Left ventricle myocardium inferior (tissue), 1 donor: ENCODE results near the gene HMGCL. TPM values are rescaled to one million over a fixed set of nuclear protein-coding genes. Genes with fewer than 3 reads are reported as not detected.
A peak's percentile ranks its signal among the peaks of the same experiment; 100 is the strongest.
"Not testable (repeated sequence)": the region's sequence is repeated elsewhere in the genome, so short reads cannot be mapped to it uniquely, and the experiment has no call there.

Source experiments
- DNase-seq: peaks from one replicate; pipeline ENCODE4 v3.0.0-alpha.2; 2020
- H3K27ac ChIP-seq: fragments of 200-600 bp; replicated peaks from 2 replicates; pipeline ENCODE4 v1.8.0; 2021
- H3K27me3 ChIP-seq: fragments of 200-600 bp; 2 replicates; pipeline ENCODE4 v1.8.0; 2021; ENCODE audit warnings: low read depth
- H3K36me3 ChIP-seq: fragments of 200-600 bp; 2 replicates; pipeline ENCODE4 v1.8.0; 2021
- H3K4me1 ChIP-seq: fragments of 200-600 bp; 2 replicates; pipeline ENCODE4 v1.8.0; 2021
- H3K4me3 ChIP-seq: fragments of 200-600 bp; 2 replicates; pipeline ENCODE4 v1.8.0; 2021; ENCODE audit warnings: mild to moderate bottlenecking, moderate library complexity
- H3K9me3 ChIP-seq: fragments of 200-600 bp; replicated peaks from 2 replicates; pipeline ENCODE4 v1.8.0; 2021
- CTCF ChIP-seq: fragments of 200-600 bp; IDR thresholded peaks from 2 replicates; pipeline ENCODE4 v1.8.0; 2021; ENCODE audit warnings: antibody characterized with exemption, mild to moderate bottlenecking, borderline replicate concordance
- intact Hi-C: fragments of 100-400 bp; cut with micrococcal nuclease; formaldehyde crosslinking; loops from one replicate; pipeline ENCODE4 v1.11.0; 2022
- total RNA-seq: library from RNA; stranded (reverse); fragmentation: NEBNext Ultra II Directional; extraction: Animal tissue kit (Norgen Biotek cat#: 25700); gene quantifications from one replicate; pipeline ENCODE4 v1.2.1, GENCODE V29; 2021
- donor health status: DM: no; HTN: yes; CAD: no; lungs with severe emphysema.

The HMGCL gene
- total RNA-seq, 1 donor from 2014 or later = 31.9 TPM

GRCh38 chr1:23787701-23788100 is 37.5 kb downstream of the HMGCL start:
- H3K36me3 ChIP-seq = peaks cover 54% of the 10 kb centered on the region
- intact Hi-C loops = no loop called here
- no peak for DNase-seq
- no peaks in the 10 kb centered on the region for H3K27me3 ChIP-seq
- no peak overlapping the region for H3K4me3 ChIP-seq
- peaks cover 25% of the 10 kb centered on the region for H3K4me1 ChIP-seq
- no peak for TF ChIP-seq CTCF
- H3K9me3 ChIP-seq = no peaks in the 10 kb centered on the region
- no peak overlapping the region for H3K27ac ChIP-seq

- peaks cover 5% of the 10 kb centered on the region for H3K4me1 ChIP-seq
- H3K36me3 ChIP-seq = peaks cover 82% of the 10 kb centered on the region
- no peak overlapping the region for H3K27ac ChIP-seq
Measured at GRCh38 chr1:23784846-23785245, 40.4 kb downstream of the HMGCL start.

GRCh38 chr1:23783141-23783540 is 42.1 kb downstream of the HMGCL start:
- intact Hi-C loops, DNase-seq, H3K4me3 ChIP-seq, H3K9me3 ChIP-seq, H3K27ac ChIP-seq, H3K27me3 ChIP-seq: not testable (repeated sequence)
- Histone ChIP-seq H3K36me3 (peaks cover 74% of the 10 kb centered on the region), H3K4me1 (peaks cover 21% of the 10 kb centered on the region)

More at GRCh38 chr1:23784846-23785245, 40.4 kb downstream of the HMGCL start:
- no peak for TF ChIP-seq CTCF
- no peaks in the 10 kb centered on the region for H3K27me3 ChIP-seq
- no peaks in the 10 kb centered on the region for H3K9me3 ChIP-seq
- no peak for DNase-seq
- no peak overlapping the region for H3K4me3 ChIP-seq
- intact Hi-C loops = no loop called here

GRCh38 chr1:23779826-23780371 is 45.3 kb downstream of the HMGCL start:
- peaks cover 43% of the 10 kb centered on the region for H3K36me3 ChIP-seq
- H3K9me3 ChIP-seq = no peaks in the 10 kb centered on the region
- intact Hi-C loops = no loop called here
- H3K27me3 ChIP-seq = no peaks in the 10 kb centered on the region
- no peak overlapping the region for H3K27ac ChIP-seq
- no peak overlapping the region for H3K4me3 ChIP-seq
- peaks cover 50% of the 10 kb centered on the region for H3K4me1 ChIP-seq
- no peak for DNase-seq
- TF ChIP-seq CTCF = no peak

GRCh38 chr1:23777979-23778814 is 47.0 kb downstream of the HMGCL start, which contains the start of gene PITHD1:
Gene PITHD1 (plus strand): TSS chr1:23778418. CDS start chr1:23778516, 98 bp downstream.
- intact Hi-C loops = no loop called here

More at GRCh38 chr1:23777979-23778814, 47.0 kb downstream of the HMGCL start, which contains the start of gene PITHD1:
- peak within 1 kb of the TSS; percentile 97 for H3K4me3 ChIP-seq
- no peaks in the 10 kb centered on the region for H3K9me3 ChIP-seq
- TF ChIP-seq CTCF = no peak
- H3K27me3 ChIP-seq = no peaks in the 10 kb centered on the region
- peak; percentile 75 for DNase-seq
- H3K36me3 ChIP-seq = peaks cover 31% of the 10 kb centered on the region
- peaks cover 67% of the 10 kb centered on the region for H3K4me1 ChIP-seq
- H3K27ac ChIP-seq = peak within 1 kb of the TSS; percentile 94
